IPS DF 6.9 (cell line): ENCODE data around the gene SBK2.

Experiments used
- DNase-seq: peaks from one replicate; pipeline ENCODE4 v3.0.0-alpha.2; 2013; ENCODE audit warnings: low read depth, low spot score
- H3K27ac ChIP-seq: one replicate; pipeline ENCODE4 v1.5.1; 2013; ENCODE audit warnings: low read length, control low read depth
- H3K27me3 ChIP-seq: 2 replicates; pipeline ENCODE4 v1.6.1; 2013; ENCODE audit warnings: mild to moderate bottlenecking, low read length; ENCODE audit not compliant: control insufficient read depth, insufficient read depth
- H3K36me3 ChIP-seq: 2 replicates; pipeline ENCODE4 v1.6.1; 2013; ENCODE audit warnings: low read length; ENCODE audit not compliant: control insufficient read depth, insufficient read depth
- H3K4me1 ChIP-seq: 2 replicates; pipeline ENCODE4 v1.6.1; 2013; ENCODE audit warnings: low read length; ENCODE audit not compliant: control insufficient read depth, insufficient read depth
- H3K4me3 ChIP-seq: 2 replicates; pipeline ENCODE4 v1.5.1; 2013; ENCODE audit warnings: mild to moderate bottlenecking, low read length
- H3K9me3 ChIP-seq: 2 replicates; pipeline ENCODE4 v1.6.1; 2013; ENCODE audit warnings: low read length, inconsistent platforms; ENCODE audit not compliant: control insufficient read depth, insufficient read depth
- WGBS: extraction: QIAGEN DNeasy Blood & Tissue Kit; methylation state at CpG from one replicate; pipeline ENCODE4 v1.1.7; 2013; ENCODE audit warnings: mixed read lengths, missing lambda C conversion rate; ENCODE audit not compliant: insufficient read length, insufficient coverage; 5-methylcytosine and 5-hydroxymethylcytosine counted together

Gene SBK2

DNA sequence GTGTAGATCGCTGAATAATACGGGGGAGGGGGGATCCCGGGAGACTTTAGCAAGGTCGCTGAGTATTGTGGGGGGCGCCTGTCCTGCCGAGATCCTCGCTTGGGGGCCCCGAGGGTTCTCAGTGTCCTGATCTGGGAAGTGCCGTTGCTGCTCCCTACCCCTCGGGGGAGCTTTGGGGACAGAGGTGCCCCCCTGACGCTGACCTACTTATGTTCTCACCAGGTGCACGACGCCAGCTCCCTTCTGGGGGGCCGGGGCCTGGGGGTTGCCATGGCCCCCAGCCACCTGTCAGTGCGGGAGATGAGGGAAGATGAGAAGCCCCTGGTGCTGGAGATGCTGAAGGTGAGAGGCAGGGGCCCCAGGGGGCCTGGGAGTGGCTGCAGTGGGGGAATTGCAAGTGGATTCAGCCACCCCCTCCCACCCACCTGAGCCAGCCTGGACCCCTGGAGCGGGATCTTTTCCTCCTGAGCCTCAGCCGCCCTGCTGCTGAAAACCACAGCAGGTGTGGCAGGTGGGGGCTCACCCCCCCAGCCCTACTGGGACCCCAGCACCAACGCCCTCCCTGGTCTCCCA lies 51.4 kb downstream of the SBK2 start:
- no CpG with 5 or more reads among the region's 18 CpGs for WGBS
- Histone ChIP-seq H3K4me3 (peak overlapping the region; percentile 57; the same call in 1 of the 2 replicates), H3K4me1 (peaks cover 19% of the 10 kb centered on the region), H3K36me3 (peaks cover 5% of the 10 kb centered on the region; the same call in 1 of the 2 replicates), H3K27me3 (no peaks in the 10 kb centered on the region), H3K27ac (no peak overlapping the region), H3K9me3 (no peaks in the 10 kb centered on the region)
- no peak for DNase-seq

DNA sequence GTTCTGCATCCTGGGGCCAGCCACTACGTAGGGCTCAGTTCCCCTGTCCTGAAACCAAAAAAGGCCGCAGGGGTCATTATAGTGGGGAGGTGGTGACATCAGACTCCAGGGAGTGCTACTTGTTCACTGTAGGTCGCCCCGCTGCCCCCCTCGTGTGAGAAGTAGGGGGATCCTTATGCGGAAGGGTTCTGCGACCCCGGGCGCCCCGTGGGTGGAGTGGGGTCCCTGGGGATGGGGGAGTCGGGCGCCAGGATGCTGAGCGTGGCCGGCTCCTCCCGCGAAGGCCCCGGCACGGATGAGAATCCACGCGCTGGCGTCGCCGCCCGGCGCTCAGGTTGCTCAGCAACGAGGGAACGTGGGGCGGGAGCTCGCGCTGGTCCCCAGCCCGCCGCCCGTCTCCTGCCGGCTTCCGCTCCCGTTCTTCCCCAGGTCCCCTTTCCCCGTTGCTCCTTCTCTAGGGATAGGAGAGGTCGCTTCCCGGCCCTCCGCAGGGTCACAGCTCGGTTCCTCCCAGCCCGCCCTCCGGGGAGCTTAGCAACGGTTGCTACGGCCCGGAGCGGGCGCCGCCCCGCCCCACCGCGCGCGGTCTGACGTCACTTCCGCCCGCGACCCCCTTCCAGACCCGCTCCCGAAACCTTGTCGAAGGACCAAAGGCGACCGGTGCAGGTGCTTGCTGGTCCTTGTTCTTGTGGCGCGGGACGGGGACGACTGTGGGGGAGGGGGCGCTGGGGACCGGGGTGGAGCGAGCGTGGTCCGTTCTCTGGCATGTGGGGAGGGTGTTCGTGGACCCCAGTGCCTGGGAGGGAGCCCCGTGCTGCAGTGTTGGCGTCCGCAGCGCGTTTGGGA lies 52.1 kb downstream of the SBK2 start, which contains the start of gene NAT14:
TSS of gene NAT14 (plus strand) at position 596 of the 846 bp plus-strand sequence. CDS start 521 bp downstream, outside the sequence.
- peaks cover 5% of the 10 kb centered on the region; the same call in 1 of the 2 replicates for H3K36me3 ChIP-seq
- H3K27ac ChIP-seq, result no peak within 1 kb of the TSS
- no peaks in the 10 kb centered on the region for H3K27me3 ChIP-seq
- peak within 1 kb of the TSS; percentile 57; the same call in 1 of the 2 replicates for H3K4me3 ChIP-seq
- peaks cover 19% of the 10 kb centered on the region for H3K4me1 ChIP-seq
- no peaks in the 10 kb centered on the region for H3K9me3 ChIP-seq
- no peak for DNase-seq
- WGBS, result no CpG with 5 or more reads among the region's 78 CpGs

- H3K27me3 ChIP-seq, result no peaks in the 10 kb centered on the region
- H3K36me3 ChIP-seq, result peaks cover 5% of the 10 kb centered on the region; the same call in 1 of the 2 replicates
- H3K27ac ChIP-seq, result no peak overlapping the region
- peak overlapping the region; percentile 57; the same call in 1 of the 2 replicates for H3K4me3 ChIP-seq
- no CpG with 5 or more reads among the region's 46 CpGs for WGBS
- H3K4me1 ChIP-seq, result peaks cover 12% of the 10 kb centered on the region
- H3K9me3 ChIP-seq, result no peaks in the 10 kb centered on the region
- no peak for DNase-seq
Measured at GRCh38 chr19:55483706-55484592, 53.0 kb downstream of the SBK2 start.

- H3K27ac ChIP-seq, result no peak overlapping the region
- H3K4me3 ChIP-seq, result no peak overlapping the region
- no CpG with 5 or more reads among the region's 47 CpGs for WGBS
- H3K27me3 ChIP-seq, result no peaks in the 10 kb centered on the region
- H3K36me3 ChIP-seq, result peaks cover 5% of the 10 kb centered on the region; the same call in 1 of the 2 replicates
- DNase-seq, result no peak
- peaks cover 12% of the 10 kb centered on the region for H3K4me1 ChIP-seq
- no peaks in the 10 kb centered on the region for H3K9me3 ChIP-seq
Measured at GRCh38 chr19:55482967-55483705, 53.8 kb downstream of the SBK2 start.

DNA sequence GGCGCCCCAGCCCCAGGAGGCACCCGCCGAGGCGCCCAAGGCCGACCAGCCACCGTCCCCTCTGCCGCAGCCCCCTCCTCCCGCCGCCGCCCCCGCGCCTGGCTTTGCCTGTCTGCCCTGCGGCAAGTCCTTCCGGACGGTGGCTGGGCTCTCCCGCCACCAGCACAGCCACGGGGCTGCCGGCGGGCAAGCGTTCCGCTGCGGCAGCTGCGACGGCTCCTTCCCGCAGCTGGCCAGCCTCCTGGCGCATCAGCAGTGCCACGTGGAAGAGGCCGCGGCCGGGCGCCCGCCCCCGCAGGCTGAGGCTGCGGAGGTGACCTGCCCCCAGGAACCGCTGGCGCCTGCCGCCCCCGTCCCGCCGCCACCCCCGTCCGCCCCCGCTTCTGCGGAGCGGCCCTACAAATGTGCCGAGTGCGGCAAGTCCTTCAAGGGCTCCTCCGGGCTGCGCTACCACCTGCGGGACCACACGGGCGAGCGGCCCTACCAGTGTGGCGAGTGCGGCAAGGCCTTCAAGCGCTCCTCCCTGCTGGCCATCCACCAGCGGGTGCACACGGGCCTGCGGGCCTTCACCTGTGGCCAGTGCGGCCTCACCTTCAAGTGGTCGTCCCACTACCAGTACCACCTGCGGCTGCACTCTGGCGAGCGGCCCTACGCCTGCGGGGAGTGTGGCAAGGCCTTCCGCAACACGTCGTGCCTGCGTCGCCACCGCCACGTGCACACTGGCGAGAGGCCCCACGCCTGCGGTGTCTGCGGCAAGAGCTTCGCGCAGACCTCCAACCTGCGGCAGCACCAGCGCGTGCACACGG lies 54.6 kb downstream of the SBK2 start:
- Histone ChIP-seq H3K9me3 (no peaks in the 10 kb centered on the region), H3K4me1 (peaks cover 9% of the 10 kb centered on the region)
- WGBS, result no CpG with 5 or more reads among the region's 83 CpGs

GRCh38 chr19:55481794-55482155 lies 55.2 kb downstream of the SBK2 start:
- no peak for DNase-seq
- Histone ChIP-seq H3K4me1 (peaks cover 9% of the 10 kb centered on the region), H3K27ac (no peak overlapping the region), H3K36me3 (peaks cover 5% of the 10 kb centered on the region; the same call in 1 of the 2 replicates), H3K4me3 (no peak overlapping the region), H3K27me3 (no peaks in the 10 kb centered on the region), H3K9me3 (no peaks in the 10 kb centered on the region)
- no CpG with 5 or more reads among the region's 40 CpGs for WGBS

More for the DNA sequence above, 54.6 kb downstream of the SBK2 start:
- Histone ChIP-seq H3K4me3 (no peak overlapping the region), H3K36me3 (peaks cover 5% of the 10 kb centered on the region; the same call in 1 of the 2 replicates), H3K27me3 (no peaks in the 10 kb centered on the region), H3K27ac (no peak overlapping the region)
- DNase-seq, result no peak

GRCh38 chr19:55481148-55481793 lies 55.7 kb downstream of the SBK2 start:
- no peaks in the 10 kb centered on the region for H3K9me3 ChIP-seq
- no peak for DNase-seq
- H3K36me3 ChIP-seq, result peaks cover 5% of the 10 kb centered on the region; the same call in 1 of the 2 replicates
- H3K27me3 ChIP-seq, result no peaks in the 10 kb centered on the region
- no peak overlapping the region for H3K4me3 ChIP-seq
- H3K4me1 ChIP-seq, result peaks cover 9% of the 10 kb centered on the region
- no peak overlapping the region for H3K27ac ChIP-seq
- WGBS, result no CpG with 5 or more reads among the region's 52 CpGs

DNA sequence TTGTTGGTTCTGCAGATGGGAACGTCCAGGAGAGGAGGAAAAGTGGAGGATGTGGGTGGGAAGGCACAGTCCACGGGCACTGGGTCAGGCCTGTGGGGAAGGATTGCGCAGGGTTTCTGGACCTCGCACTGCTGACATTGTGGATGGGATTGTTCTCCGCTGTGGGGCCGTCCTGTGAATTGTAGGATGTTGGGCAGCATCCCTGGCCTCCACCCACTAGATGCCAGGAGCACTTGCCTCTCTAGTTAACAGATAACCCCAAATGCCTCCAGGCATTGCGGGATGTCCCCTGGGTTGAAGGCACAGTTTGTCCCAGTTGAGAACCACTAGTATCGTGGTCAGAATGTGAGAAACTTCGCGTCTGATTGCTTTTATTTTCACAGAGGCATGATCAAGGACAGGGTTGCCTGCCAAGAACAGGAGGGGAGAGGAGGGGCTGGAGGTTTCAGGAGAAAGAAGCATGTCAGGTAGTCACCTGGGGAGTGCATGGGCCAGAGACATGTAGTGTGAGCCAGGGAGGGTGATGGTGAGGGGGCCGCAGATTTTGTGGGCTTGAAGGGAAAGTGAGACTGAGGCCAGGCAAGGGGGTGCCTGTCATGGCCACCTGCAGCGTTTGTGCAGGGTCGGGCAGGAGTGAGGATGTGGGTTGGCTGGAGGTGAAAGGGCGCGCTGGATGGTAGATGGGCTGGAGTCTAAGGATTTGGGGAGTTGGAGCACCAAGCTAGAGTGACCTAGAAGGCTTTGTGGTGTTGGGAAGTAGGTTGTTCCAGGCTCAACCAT lies 57.3 kb downstream of the SBK2 start:
- no peaks in the 10 kb centered on the region for H3K9me3 ChIP-seq
- no peaks in the 10 kb centered on the region for H3K27me3 ChIP-seq
- no CpG with 5 or more reads among the region's 15 CpGs for WGBS
- H3K27ac ChIP-seq, result no peak overlapping the region
- no peak for DNase-seq
- peaks cover 6% of the 10 kb centered on the region for H3K4me1 ChIP-seq
- peaks cover 5% of the 10 kb centered on the region; the same call in 1 of the 2 replicates for H3K36me3 ChIP-seq
- no peak overlapping the region for H3K4me3 ChIP-seq
